ENCODE results near the gene ASPN. TPM values are rescaled to one million over a fixed set of nuclear protein-coding genes. Genes with fewer than 3 reads are reported as not detected.

ASPN gene
- total and polyA plus RNA-seq, 2 experiments from 2014 or later, result 0.82 TPM; not detected in 1

DNA sequence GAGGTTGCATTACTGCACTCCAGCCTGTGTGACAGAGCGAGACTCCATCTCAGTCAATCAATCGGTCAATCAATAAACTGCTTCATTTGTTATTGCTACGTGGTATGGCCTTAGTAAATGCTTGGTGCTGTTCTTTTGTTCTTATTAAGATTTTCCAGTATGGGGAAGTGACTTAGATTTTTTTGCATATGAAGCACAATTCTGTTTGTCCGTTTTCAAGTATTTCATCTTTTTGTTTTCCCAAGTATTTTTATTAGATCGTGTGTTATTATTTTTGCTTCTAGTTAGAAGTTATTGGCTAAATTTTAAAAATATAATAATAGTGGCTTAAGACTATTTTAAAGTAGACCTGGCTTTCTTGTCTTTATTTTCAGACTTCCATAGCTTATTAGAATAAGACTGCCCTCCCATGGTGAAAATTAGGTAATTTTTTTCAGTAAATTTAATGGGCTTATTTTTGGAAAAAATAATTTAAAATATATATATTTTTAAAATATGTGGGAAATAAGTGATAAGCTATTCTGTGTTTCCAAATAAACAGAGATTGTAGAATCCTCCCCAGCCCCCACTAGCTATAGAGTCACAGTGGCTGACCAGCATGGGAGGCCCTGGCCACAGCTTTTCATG, 43.3 kb downstream of the ASPN start:
- no peaks in the 10 kb centered on the region for H3K4me1 Mint-ChIP-seq
- Histone ChIP-seq H3K4me3 (no peak overlapping the region), H3K36me3 (ENCODE audit: insufficient read depth) (no peaks in the 10 kb centered on the region), H3K79me2 (replicated peaks; ENCODE audit: insufficient read depth) (no peaks in the 10 kb centered on the region), H2AFZ (no peak overlapping the region), H3K27ac (ENCODE audit: low read depth) (no peak overlapping the region), H3K4me1 (ENCODE audit: insufficient read depth) (no peaks in the 10 kb centered on the region), H3F3A (replicated peaks; ENCODE audit: low read depth) (no peaks in the 10 kb centered on the region), H3K4me2 (no peak overlapping the region), H4K20me1 (replicated peaks; ENCODE audit: insufficient read depth) (no peaks in the 10 kb centered on the region; the same call in 1 of the 2 replicates), H3K9me2 (ENCODE audit: insufficient read depth) (no peaks in the 10 kb centered on the region; the same call in 1 of the 2 replicates), H3K27me3 (ENCODE audit: insufficient read depth) (no peaks in the 10 kb centered on the region)
- H3K9me3 Mint-ChIP-seq, result no peaks in the 10 kb centered on the region
- no peak overlapping the region for H3K4me3 Mint-ChIP-seq
- DNase-seq (ENCODE audit: low spot score) (no peak), ATAC-seq (no peak)
- H3K36me3 Mint-ChIP-seq (ENCODE audit: low read depth), result no peaks in the 10 kb centered on the region
- no peak overlapping the region for H3K27ac Mint-ChIP-seq
- H3K27me3 Mint-ChIP-seq (ENCODE audit: insufficient read depth, low read depth, poor library complexity), result peaks cover 4% of the 10 kb centered on the region
- TF ChIP-seq NANOG (IDR thresholded peaks at IDR 0.05; ENCODE audit: borderline replicate concordance) (no peak), EZH2 (IDR thresholded peaks at IDR 0.05; ENCODE audit: low read depth, unreplicated experiment) (no peak), EZH2phosphoT487 (IDR thresholded peaks at IDR 0.05; ENCODE audit: unreplicated experiment) (no peak), CREB1 (CRISPR knock-in tag; IDR thresholded peaks at IDR 0.05; ENCODE audit: low read depth) (no peak), POLR2AphosphoS5 (IDR thresholded peaks at IDR 0.05; ENCODE audit: low read depth) (no peak), STAT1 (IDR thresholded peaks at IDR 0.05; ENCODE audit: unreplicated experiment) (no peak), ZNF331 (CRISPR knock-in tag; IDR thresholded peaks at IDR 0.05; ENCODE audit: low read depth) (no peak), JUNB (IDR thresholded peaks at IDR 0.05; ENCODE audit: unreplicated experiment) (no peak), CTCF (conservative IDR thresholded peaks at IDR 0.05; ENCODE audit: low read depth in 2 of 2) (no peak; a peak in 2 of 4 replicates), ZNF114 (CRISPR knock-in tag; IDR thresholded peaks at IDR 0.05) (no peak), REST (IDR thresholded peaks at IDR 0.05; ENCODE audit: unreplicated experiment) (no peak)
- TF ChIP-seq, protein P1, sequence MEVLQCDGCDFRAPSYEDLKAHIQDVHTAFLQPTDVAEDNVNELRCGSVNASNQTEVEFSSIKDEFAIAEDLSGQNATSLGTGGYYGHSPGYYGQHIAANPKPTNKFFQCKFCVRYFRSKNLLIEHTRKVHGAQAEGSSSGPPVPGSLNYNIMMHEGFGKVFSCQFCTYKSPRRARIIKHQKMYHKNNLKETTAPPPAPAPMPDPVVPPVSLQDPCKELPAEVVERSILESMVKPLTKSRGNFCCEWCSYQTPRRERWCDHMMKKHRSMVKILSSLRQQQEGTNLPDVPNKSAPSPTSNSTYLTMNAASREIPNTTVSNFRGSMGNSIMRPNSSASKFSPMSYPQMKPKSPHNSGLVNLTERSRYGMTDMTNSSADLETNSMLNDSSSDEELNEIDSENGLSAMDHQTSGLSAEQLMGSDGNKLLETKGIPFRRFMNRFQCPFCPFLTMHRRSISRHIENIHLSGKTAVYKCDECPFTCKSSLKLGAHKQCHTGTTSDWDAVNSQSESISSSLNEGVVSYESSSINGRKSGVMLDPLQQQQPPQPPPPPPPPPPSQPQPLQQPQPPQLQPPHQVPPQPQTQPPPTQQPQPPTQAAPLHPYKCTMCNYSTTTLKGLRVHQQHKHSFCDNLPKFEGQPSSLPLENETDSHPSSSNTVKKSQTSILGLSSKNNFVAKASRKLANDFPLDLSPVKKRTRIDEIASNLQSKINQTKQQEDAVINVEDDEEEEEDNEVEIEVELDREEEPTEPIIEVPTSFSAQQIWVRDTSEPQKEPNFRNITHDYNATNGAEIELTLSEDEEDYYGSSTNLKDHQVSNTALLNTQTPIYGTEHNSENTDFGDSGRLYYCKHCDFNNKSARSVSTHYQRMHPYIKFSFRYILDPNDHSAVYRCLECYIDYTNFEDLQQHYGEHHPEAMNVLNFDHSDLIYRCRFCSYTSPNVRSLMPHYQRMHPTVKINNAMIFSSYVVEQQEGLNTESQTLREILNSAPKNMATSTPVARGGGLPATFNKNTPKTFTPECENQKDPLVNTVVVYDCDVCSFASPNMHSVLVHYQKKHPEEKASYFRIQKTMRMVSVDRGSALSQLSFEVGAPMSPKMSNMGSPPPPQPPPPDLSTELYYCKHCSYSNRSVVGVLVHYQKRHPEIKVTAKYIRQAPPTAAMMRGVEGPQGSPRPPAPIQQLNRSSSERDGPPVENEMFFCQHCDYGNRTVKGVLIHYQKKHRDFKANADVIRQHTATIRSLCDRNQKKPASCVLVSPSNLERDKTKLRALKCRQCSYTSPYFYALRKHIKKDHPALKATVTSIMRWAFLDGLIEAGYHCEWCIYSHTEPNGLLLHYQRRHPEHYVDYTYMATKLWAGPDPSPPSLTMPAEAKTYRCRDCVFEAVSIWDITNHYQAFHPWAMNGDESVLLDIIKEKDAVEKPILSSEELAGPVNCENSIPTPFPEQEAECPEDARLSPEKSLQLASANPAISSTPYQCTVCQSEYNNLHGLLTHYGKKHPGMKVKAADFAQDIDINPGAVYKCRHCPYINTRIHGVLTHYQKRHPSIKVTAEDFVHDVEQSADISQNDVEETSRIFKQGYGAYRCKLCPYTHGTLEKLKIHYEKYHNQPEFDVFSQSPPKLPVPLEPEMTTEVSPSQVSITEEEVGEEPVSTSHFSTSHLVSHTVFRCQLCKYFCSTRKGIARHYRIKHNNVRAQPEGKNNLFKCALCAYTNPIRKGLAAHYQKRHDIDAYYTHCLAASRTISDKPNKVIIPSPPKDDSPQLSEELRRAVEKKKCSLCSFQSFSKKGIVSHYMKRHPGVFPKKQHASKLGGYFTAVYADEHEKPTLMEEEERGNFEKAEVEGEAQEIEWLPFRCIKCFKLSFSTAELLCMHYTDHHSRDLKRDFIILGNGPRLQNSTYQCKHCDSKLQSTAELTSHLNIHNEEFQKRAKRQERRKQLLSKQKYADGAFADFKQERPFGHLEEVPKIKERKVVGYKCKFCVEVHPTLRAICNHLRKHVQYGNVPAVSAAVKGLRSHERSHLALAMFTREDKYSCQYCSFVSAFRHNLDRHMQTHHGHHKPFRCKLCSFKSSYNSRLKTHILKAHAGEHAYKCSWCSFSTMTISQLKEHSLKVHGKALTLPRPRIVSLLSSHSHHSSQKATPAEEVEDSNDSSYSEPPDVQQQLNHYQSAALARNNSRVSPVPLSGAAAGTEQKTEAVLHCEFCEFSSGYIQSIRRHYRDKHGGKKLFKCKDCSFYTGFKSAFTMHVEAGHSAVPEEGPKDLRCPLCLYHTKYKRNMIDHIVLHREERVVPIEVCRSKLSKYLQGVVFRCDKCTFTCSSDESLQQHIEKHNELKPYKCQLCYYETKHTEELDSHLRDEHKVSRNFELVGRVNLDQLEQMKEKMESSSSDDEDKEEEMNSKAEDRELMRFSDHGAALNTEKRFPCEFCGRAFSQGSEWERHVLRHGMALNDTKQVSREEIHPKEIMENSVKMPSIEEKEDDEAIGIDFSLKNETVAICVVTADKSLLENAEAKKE (CRISPR knock-in tag; IDR thresholded peaks at IDR 0.05), result no peak
- TF ChIP-seq, protein P2, sequence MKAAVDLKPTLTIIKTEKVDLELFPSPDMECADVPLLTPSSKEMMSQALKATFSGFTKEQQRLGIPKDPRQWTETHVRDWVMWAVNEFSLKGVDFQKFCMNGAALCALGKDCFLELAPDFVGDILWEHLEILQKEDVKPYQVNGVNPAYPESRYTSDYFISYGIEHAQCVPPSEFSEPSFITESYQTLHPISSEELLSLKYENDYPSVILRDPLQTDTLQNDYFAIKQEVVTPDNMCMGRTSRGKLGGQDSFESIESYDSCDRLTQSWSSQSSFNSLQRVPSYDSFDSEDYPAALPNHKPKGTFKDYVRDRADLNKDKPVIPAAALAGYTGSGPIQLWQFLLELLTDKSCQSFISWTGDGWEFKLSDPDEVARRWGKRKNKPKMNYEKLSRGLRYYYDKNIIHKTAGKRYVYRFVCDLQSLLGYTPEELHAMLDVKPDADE (IDR thresholded peaks at IDR 0.05), result no peak

Data from GM23338 (cell line).